Epithelial cell of esophagus (primary cell): Measurements from ENCODE around the gene SCARB1.

ENCODE experiments used
- DNase-seq: peaks from one replicate; pipeline ENCODE4 v3.0.0; 2010; ENCODE audit warnings: low read depth
- H3K4me3 ChIP-seq: 2 replicates; pipeline ENCODE4 v1.5.1; 2011; ENCODE audit warnings: mild to moderate bottlenecking, low read length, control low read depth
- TF ChIP-seq, protein P1 (sequence below): IDR thresholded peaks from 2 replicates; pipeline ENCODE4 v1.5.1; 2011; ENCODE audit warnings: low read depth, mild to moderate bottlenecking, low read length, control low read depth, inconsistent platforms; ENCODE audit not compliant: insufficient read depth; ENCODE audit errors: missing control alignments

SCARB1 gene

DNA sequence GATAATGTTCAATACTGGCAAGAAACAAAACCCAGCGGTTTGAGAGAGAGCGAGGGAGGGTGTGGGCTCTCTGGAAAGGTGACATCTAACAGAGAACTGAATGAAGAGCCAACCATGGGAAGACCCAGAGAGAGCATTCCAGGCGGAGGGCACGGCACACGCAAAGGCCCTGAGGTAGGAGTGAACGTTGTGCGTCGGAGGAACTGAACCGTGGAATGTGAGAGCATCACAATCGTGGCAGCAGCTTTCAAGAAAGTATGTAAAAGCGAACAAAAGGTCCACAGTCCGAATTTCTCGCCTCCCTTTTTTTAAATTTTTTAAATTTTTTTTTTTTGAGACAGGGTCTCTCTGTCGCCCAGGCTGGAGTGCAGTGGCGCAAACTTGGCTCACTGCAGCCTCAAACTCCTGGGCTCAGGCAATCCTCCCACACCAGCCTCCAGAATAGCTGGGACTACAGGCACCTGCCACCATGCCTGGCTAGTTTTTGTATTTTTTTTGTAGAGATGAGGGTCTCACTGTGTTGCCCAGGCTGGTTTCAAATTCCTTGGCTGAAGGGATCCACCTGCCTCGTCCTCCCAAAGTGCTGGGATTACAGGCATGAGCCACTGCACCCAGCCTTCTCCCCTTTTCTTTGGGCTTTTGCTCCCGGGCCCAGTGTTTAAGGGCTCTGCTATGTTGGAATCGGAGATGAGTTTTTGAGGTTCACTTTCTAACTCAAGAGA, 15.3 kb upstream of the SCARB1 start:
- no peak overlapping the region for H3K4me3 ChIP-seq
- no peak for DNase-seq
- TF ChIP-seq, protein P1, sequence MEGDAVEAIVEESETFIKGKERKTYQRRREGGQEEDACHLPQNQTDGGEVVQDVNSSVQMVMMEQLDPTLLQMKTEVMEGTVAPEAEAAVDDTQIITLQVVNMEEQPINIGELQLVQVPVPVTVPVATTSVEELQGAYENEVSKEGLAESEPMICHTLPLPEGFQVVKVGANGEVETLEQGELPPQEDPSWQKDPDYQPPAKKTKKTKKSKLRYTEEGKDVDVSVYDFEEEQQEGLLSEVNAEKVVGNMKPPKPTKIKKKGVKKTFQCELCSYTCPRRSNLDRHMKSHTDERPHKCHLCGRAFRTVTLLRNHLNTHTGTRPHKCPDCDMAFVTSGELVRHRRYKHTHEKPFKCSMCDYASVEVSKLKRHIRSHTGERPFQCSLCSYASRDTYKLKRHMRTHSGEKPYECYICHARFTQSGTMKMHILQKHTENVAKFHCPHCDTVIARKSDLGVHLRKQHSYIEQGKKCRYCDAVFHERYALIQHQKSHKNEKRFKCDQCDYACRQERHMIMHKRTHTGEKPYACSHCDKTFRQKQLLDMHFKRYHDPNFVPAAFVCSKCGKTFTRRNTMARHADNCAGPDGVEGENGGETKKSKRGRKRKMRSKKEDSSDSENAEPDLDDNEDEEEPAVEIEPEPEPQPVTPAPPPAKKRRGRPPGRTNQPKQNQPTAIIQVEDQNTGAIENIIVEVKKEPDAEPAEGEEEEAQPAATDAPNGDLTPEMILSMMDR, result no peak

DNA sequence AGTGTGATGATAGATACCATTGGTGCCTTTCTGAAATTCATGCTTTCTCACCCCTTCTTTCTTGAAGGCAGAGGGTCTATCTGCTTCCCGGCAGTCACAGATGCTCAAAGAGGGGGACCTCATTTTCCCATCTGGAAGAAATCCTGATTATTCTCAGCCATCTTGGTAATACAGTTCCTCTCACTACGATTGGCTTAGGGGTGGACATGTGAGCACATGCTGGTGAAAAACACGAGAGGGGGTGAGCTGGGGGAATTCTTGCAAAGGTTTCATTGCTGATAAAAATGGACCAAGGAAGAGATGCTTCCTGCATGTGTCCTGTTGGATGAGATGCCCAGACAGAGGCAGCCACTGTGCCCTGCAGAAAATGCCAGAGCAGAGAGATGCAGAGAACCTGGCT, 13.8 kb upstream of the SCARB1 start:
- TF ChIP-seq, protein P1, result no peak
- DNase-seq, result no peak
- no peak overlapping the region for H3K4me3 ChIP-seq

DNA sequence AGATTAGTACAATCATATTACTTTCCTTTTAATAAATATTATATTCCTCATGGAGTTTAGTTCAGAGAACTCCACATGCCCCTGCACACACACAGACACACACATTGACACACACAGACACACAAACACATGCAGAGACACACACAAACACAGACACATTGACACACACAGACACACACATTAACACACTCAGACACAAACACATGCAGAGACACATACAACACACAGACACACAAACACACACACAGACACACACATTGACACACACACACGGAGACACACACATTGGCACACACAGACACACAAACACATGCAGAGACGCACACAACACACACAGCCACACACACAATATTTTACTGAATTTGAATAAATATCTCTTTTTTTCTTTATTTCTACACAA, 12.5 kb upstream of the SCARB1 start:
- TF ChIP-seq, protein P1, result no peak
- no peak overlapping the region for H3K4me3 ChIP-seq
- DNase-seq, result no peak

DNA sequence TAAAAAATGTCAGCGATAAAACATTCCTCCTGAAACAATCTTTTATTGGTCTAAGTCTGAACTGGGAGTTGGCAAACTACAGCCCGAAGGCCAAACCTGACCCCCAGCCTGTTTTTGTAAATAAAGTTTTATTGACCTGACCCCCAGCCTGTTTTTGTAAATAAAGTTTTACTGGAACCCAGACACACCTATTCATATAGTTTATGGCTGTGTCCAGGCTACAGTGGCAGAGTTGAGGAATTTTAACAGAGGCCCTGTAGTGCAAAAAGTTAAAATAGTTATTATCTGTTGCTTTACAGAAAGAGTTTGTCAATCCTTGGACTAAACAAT, 12.1 kb upstream of the SCARB1 start:
- TF ChIP-seq, protein P1, result no peak
- DNase-seq, result no peak
- H3K4me3 ChIP-seq, result no peak overlapping the region

DNA sequence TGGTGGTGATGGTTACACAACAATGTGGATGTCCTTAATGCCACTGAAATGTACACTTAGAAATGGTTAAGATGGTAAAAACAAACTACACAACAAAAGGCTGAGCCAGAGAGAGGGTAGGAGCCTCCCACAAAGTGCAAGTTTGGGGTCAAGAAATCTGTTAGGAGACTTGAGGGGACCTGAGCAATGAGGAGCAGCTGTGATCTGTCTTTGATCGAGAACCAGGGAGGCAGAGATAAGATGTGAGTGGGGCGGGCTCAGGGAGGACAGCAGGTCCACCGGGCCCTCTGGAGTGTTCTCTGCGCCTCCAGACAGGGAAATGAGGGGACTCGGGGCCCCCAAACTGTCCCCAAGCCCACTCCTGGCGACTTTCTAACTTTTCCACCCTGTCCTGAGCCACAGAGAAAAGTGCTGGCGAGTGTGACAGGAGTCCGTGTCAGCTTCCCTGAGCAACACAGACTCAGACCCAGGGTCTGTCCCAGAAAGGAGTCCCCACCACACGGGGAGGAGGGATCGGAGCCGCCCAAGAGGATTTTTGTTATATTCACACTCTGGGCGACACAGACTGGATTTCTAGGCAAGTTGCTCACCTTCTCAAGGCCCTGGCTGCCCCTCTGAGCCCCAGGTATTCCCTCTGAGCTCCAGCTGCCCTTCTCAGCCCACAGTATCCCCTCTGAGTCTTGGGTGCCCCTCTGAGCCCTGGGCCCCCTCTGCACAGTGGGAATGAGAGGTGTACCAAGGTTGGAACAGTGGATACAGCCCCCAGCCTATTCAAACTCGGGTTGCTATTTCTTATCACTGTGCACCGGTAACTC, 11.5 kb upstream of the SCARB1 start:
- no peak for DNase-seq
- no peak overlapping the region for H3K4me3 ChIP-seq
- TF ChIP-seq, protein P1, result no peak

DNA sequence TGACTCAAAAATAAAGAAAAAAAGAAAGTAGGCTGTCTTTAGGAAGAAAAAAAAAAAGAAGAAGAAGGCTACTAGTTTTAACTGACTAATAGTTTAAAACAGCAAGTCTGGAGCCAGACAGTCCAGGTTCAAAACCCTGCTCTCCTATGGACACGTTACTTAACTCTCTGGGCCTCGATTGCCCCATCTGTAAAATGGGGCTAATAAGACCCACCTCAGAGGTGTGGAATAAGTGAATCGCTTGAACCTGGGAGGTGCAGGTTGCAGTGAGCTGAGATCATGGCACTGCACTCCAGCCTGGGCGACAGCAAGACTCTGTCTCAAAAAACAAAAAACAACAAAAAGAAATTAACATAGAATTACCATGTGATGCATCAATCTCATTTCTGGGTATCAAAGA, 10.5 kb upstream of the SCARB1 start:
- TF ChIP-seq, protein P1, result no peak
- H3K4me3 ChIP-seq, result no peak overlapping the region
- DNase-seq, result no peak
